OCI-LY3 (cell line): Measurements from ENCODE around the gene TMEM35A.

ENCODE experiments used
- H2AFZ ChIP-seq: fragments of 200-600, 300-600 bp; shearing (Covaris generic); 2 replicates; pipeline ENCODE4 v1.6.0; 2014; ENCODE audit warnings: antibody characterized with exemption, low read depth, low read length
- H3K27ac ChIP-seq: fragments of 200-600, 300-600 bp; sonication (generic); 2 replicates; pipeline ENCODE4 v1.5.1; 2014; ENCODE audit warnings: mild to moderate bottlenecking, low read length, moderate library complexity, mixed read lengths
- H3K27me3 ChIP-seq: fragments of 200-600, 300-600 bp; sonication (generic); 2 replicates; pipeline ENCODE4 v1.6.1; 2014; ENCODE audit warnings: low read depth, low read length, mixed read lengths
- H3K36me3 ChIP-seq: fragments of 200-600, 300-600 bp; sonication (generic); replicated peaks from 2 replicates; pipeline ENCODE3; 2014; ENCODE audit warnings: low read depth, low read length, mixed read lengths
- H3K4me1 ChIP-seq: fragments of 300-600, 200-600 bp; sonication (generic); 2 replicates; pipeline ENCODE4 v1.6.1; 2014; ENCODE audit warnings: low read length, mixed read lengths
- H3K4me2 ChIP-seq: fragments of 200-600, 300-600 bp; sonication (generic); 2 replicates; pipeline ENCODE4 v1.6.1; 2014; ENCODE audit warnings: low read length, mixed read lengths
- H3K4me3 ChIP-seq: fragments of 300-600, 200-600 bp; sonication (generic); 2 replicates; pipeline ENCODE4 v1.5.1; 2014; ENCODE audit warnings: antibody characterized with exemption, mild to moderate bottlenecking, low read length, moderate library complexity
- H3K79me2 ChIP-seq: fragments of 300-600, 200-600 bp; shearing (Covaris generic); 2 replicates; pipeline ENCODE4 v1.6.1; 2014; ENCODE audit warnings: mild to moderate bottlenecking, low read length, mixed read lengths
- H3K9ac ChIP-seq: fragments of 300-600, 200-600 bp; shearing (Covaris generic); 2 replicates; pipeline ENCODE4 v1.6.0; 2014; ENCODE audit warnings: mild to moderate bottlenecking, low read length, moderate library complexity
- H3K9me3 ChIP-seq: fragments of 200-600, 300-600 bp; shearing (Covaris generic); 2 replicates; pipeline ENCODE4 v1.6.1; 2014; ENCODE audit warnings: low read length, mixed read lengths; ENCODE audit not compliant: insufficient read depth
- H4K20me1 ChIP-seq: fragments of 200-600, 300-600 bp; sonication (generic); 2 replicates; pipeline ENCODE4 v1.6.1; 2016; ENCODE audit warnings: low read length, mixed read lengths; ENCODE audit not compliant: insufficient read depth
- CTCF ChIP-seq: fragments of 200-600, 300-600 bp; sonication (generic); IDR thresholded peaks from 2 replicates; pipeline ENCODE4 v1.5.1; 2014; ENCODE audit warnings: antibody characterized with exemption, low read length, low read depth
- EZH2phosphoT487 ChIP-seq: fragments of 200-600 bp; shearing (Covaris generic); IDR thresholded peaks from 2 replicates; pipeline ENCODE4 v1.6.1; 2018; ENCODE audit warnings: antibody characterized with exemption, mixed run types, low read depth

TMEM35A gene

GRCh38 chrX:101062176-101062575 lies 16.5 kb upstream of the TMEM35A start:
- Histone ChIP-seq H3K4me3 (no peak overlapping the region), H3K4me2 (no peak overlapping the region), H3K9me3 (no peaks in the 10 kb centered on the region), H3K27ac (no peak overlapping the region), H2AFZ (no peak overlapping the region), H4K20me1 (no peaks in the 10 kb centered on the region), H3K36me3 (no peaks in the 10 kb centered on the region), H3K9ac (no peak overlapping the region), H3K27me3 (no peaks in the 10 kb centered on the region), H3K4me1 (peaks cover 9% of the 10 kb centered on the region), H3K79me2 (no peaks in the 10 kb centered on the region)
- TF ChIP-seq CTCF: no peak

GRCh38 chrX:101071582-101071981 lies 7.1 kb upstream of the TMEM35A start:
- no peak overlapping the region for H3K4me3 ChIP-seq
- no peak overlapping the region for H3K27ac ChIP-seq
- no peaks in the 10 kb centered on the region for H4K20me1 ChIP-seq
- TF ChIP-seq CTCF (no peak), EZH2phosphoT487 (no peak)
- H3K36me3 ChIP-seq: no peaks in the 10 kb centered on the region
- no peak overlapping the region for H3K4me2 ChIP-seq
- no peak overlapping the region for H2AFZ ChIP-seq
- no peak overlapping the region for H3K9ac ChIP-seq
- H3K4me1 ChIP-seq: no peaks in the 10 kb centered on the region
- H3K27me3 ChIP-seq: no peaks in the 10 kb centered on the region
- H3K79me2 ChIP-seq: no peaks in the 10 kb centered on the region
- H3K9me3 ChIP-seq: no peaks in the 10 kb centered on the region

- Histone ChIP-seq H3K79me2 (no peaks in the 10 kb centered on the region), H3K4me2 (no peak overlapping the region), H3K27ac (no peak overlapping the region), H3K27me3 (no peaks in the 10 kb centered on the region), H2AFZ (no peak overlapping the region), H3K36me3 (no peaks in the 10 kb centered on the region), H3K9ac (no peak overlapping the region), H3K9me3 (no peaks in the 10 kb centered on the region), H3K4me3 (no peak overlapping the region), H4K20me1 (no peaks in the 10 kb centered on the region), H3K4me1 (no peaks in the 10 kb centered on the region)
- TF ChIP-seq EZH2phosphoT487: no peak
- TF ChIP-seq CTCF: no peak
Observed at GRCh38 chrX:101079736-101080270, 1.1 kb downstream of the TMEM35A start.

GRCh38 chrX:101080326-101081124 lies 1.8 kb downstream of the TMEM35A start:
- Histone ChIP-seq H3K4me2 (no peak overlapping the region), H3K79me2 (no peaks in the 10 kb centered on the region), H2AFZ (no peak overlapping the region), H3K36me3 (no peaks in the 10 kb centered on the region), H4K20me1 (no peaks in the 10 kb centered on the region), H3K27ac (no peak overlapping the region), H3K4me3 (no peak overlapping the region), H3K4me1 (no peaks in the 10 kb centered on the region), H3K9me3 (no peaks in the 10 kb centered on the region), H3K9ac (no peak overlapping the region), H3K27me3 (no peaks in the 10 kb centered on the region)
- TF ChIP-seq EZH2phosphoT487 (no peak), CTCF (no peak)
